Testis (tissue), 2 donors: ENCODE data around the gene GMNN.

Source experiments
- CTCF ChIP-seq, 3 experiments: fragments of 450-650 bp in 2 of 3; fragments of 200-600 bp in 1 of 3; sonication (generic) in 1 of 3; IDR thresholded peaks; one replicate each; pipeline ENCODE4 v1.5.1; 2016 to 2019; ENCODE audit warnings: antibody characterized with exemption in 3 of 3, mild to moderate bottlenecking in 2 of 3, moderate library complexity in 1 of 3
- POLR2A ChIP-seq: fragments of 450-650 bp; IDR thresholded peaks from one replicate; pipeline ENCODE4 v1.6.1; 2017; ENCODE audit warnings: antibody characterized with exemption, mild to moderate bottlenecking, moderate library complexity

- TF ChIP-seq CTCF (IDR thresholded peaks at IDR 0.05) (no peak), POLR2A (no peak)
Measured at GRCh38 chr6:24753545-24753944, 21.2 kb upstream of the GMNN start.
